GM12878 (cell line): ENCODE measurements around the gene KDM4D. TPM values are rescaled to one million over a fixed set of nuclear protein-coding genes. Genes with fewer than 3 reads are reported as not detected.

ENCODE experiments used
- ATAC-seq: fragments of 200-7000 bp; cut with Tn5 transposase; 3 replicates; pipeline ENCODE4 v1.9.1; 2020; ENCODE audit warnings: mild to moderate bottlenecking, moderate library complexity
- BruUV-seq: library from RNA; stranded (reverse); fragments of 400-500 nt; replicated peaks from 2 replicates; lab custom pipeline; 2021; lab: Mats Ljungman, UMichigan
- CTCF ChIA-PET: fragments of 300-600 bp; sonication (Branson Sonifier 250); formaldehyde crosslinking; extraction: SDS; loops from one replicate; lab custom pipeline; 2021; ENCODE audit warnings: inconsistent platforms; lab: Yijun Ruan, JAX
- POLR2A ChIA-PET: fragments of 350-600 bp; formaldehyde crosslinking; extraction: SDS; loops from one replicate; lab custom pipeline; 2021; ENCODE audit warnings: inconsistent platforms; lab: Charles Lee
- RAD21 ChIA-PET: fragments of 300-600 bp; sonication (Branson Sonifier 250); formaldehyde crosslinking; loops from one replicate; lab custom pipeline; 2023; ENCODE audit warnings: antibody characterized with exemption; ENCODE audit not compliant: unreplicated experiment; lab: Charles Lee
- SMC1A ChIA-PET: fragments of 300-600 bp; sonication (Branson Sonifier 250); formaldehyde crosslinking; loops from one replicate; lab custom pipeline; 2023; ENCODE audit not compliant: unreplicated experiment, uncharacterized antibody; lab: Charles Lee
- DNase-seq: peaks from one replicate; pipeline ENCODE4 v3.0.0-alpha.2; 2011; ENCODE audit warnings: low read depth, low spot score
- FAIRE-seq: peaks from 3 replicates; lab custom pipeline; 2011; peaks lifted over from hg19 to GRCh38; lab: Jason Lieb, UNC
- H2AFZ ChIP-seq: 2 replicates; pipeline ENCODE4 v1.6.0; 2011; ENCODE audit warnings: low read depth, low read length, control low read depth; ENCODE audit not compliant: control insufficient read depth
- H3K27ac ChIP-seq: 2 replicates; pipeline ENCODE4 v1.5.1; 2011; ENCODE audit warnings: control low read depth; ENCODE audit not compliant: control insufficient read depth, insufficient read depth
- H3K27me3 ChIP-seq, 2 experiments: replicated peaks in 1 of 2; 2 replicates each; pipeline versions ENCODE4 v1.6.0 to v1.6.1; 2011; ENCODE audit warnings: low read length in 1 of 2; ENCODE audit not compliant: control insufficient read depth in 2 of 2, insufficient read depth in 2 of 2
- H3K36me3 ChIP-seq, 2 experiments: 2 replicates each; pipeline ENCODE4 v1.5.1; 2011; ENCODE audit warnings: low read length in 1 of 2; ENCODE audit not compliant: control insufficient read depth in 2 of 2, insufficient read depth in 2 of 2
- H3K4me1 ChIP-seq: 2 replicates; pipeline ENCODE4 v1.6.1; 2011; ENCODE audit warnings: mild to moderate bottlenecking, low read length, moderate library complexity, mixed read lengths; ENCODE audit not compliant: control insufficient read depth, insufficient read depth
- H3K4me2 ChIP-seq: 2 replicates; pipeline ENCODE4 v1.6.0; 2011; ENCODE audit warnings: control low read depth; ENCODE audit not compliant: control insufficient read depth, insufficient read depth
- H3K4me3 ChIP-seq: fragments of 200-600 bp; sonication (generic); 2 replicates; pipeline ENCODE4 v1.5.1; 2016
- H3K79me2 ChIP-seq: 2 replicates; pipeline ENCODE4 v1.6.0; 2011; ENCODE audit warnings: low read length; ENCODE audit not compliant: control insufficient read depth, insufficient read depth
- H3K9ac ChIP-seq: 2 replicates; pipeline ENCODE4 v1.8.0; 2011; ENCODE audit warnings: low read length, control low read depth, mixed read lengths; ENCODE audit not compliant: control insufficient read depth, insufficient read depth
- H3K9me3 ChIP-seq: replicated peaks from 3 replicates; pipeline ENCODE4 v1.5.1; 2011; ENCODE audit warnings: mild to moderate bottlenecking, low read length; ENCODE audit not compliant: control insufficient read depth, insufficient read depth
- H4K20me1 ChIP-seq: 2 replicates; pipeline ENCODE4 v1.6.0; 2011; ENCODE audit not compliant: control insufficient read depth, insufficient read depth
- BCL11A ChIP-seq: IDR thresholded peaks from 2 replicates; pipeline ENCODE4 v1.6.1; 2011; ENCODE audit warnings: low read depth, low read length
- MLLT1 ChIP-seq: fragments of 450-650 bp; IDR thresholded peaks from 2 replicates; pipeline ENCODE4 v1.6.1; 2016; ENCODE audit warnings: mild to moderate bottlenecking
- NFYB ChIP-seq: IDR thresholded peaks from 2 replicates; pipeline ENCODE4 v1.6.1; 2011; ENCODE audit warnings: low read depth, mild to moderate bottlenecking, low read length, improper control_type of control experiment, moderate library complexity; ENCODE audit not compliant: insufficient read depth
- POLR2AphosphoS2 ChIP-seq: IDR thresholded peaks from 2 replicates; pipeline ENCODE4 v1.6.1; 2011; ENCODE audit warnings: low read depth, mild to moderate bottlenecking, low read length, improper control_type of control experiment, moderate library complexity
- RELA ChIP-seq: fragments of 450-650 bp; IDR thresholded peaks from 2 replicates; pipeline ENCODE4 v1.8.0; 2014; ENCODE audit warnings: borderline replicate concordance; ENCODE audit not compliant: partially characterized antibody
- REST ChIP-seq: IDR thresholded peaks from 2 replicates; pipeline ENCODE4 v1.6.1; 2012; ENCODE audit warnings: mild to moderate bottlenecking, low read depth, low read length
- SUZ12 ChIP-seq: fragments of 200-600 bp; sonication (generic); IDR thresholded peaks from one replicate; pipeline ENCODE4 v1.6.1; 2018; ENCODE audit warnings: antibody characterized with exemption, mild to moderate bottlenecking; ENCODE audit not compliant: unreplicated experiment
- TCF12 ChIP-seq: IDR thresholded peaks from 2 replicates; pipeline ENCODE4 v1.6.1; 2011; ENCODE audit warnings: low read depth, mild to moderate bottlenecking, low read length
- ZNF592 ChIP-seq: fragments of 450-650 bp; IDR thresholded peaks from 2 replicates; pipeline ENCODE4 v1.6.1; 2017; ENCODE audit warnings: mild to moderate bottlenecking, moderate library complexity
- ZZZ3 ChIP-seq: IDR thresholded peaks from 2 replicates; pipeline ENCODE4 v1.6.1; 2011; ENCODE audit warnings: low read depth; ENCODE audit not compliant: control insufficient read depth, insufficient read length
- in situ Hi-C: fragments of 300-500 bp; cut with MboI; formaldehyde crosslinking; loops from 9 replicates; pipeline ENCODE4 v1.14.3; 2018; ENCODE audit warnings: mixed read lengths
- intact Hi-C: fragments of 100-400 bp; cut with micrococcal nuclease; formaldehyde crosslinking; loops from one replicate; pipeline ENCODE4 v1.14.2; 2022; ENCODE audit not compliant: unreplicated experiment
- polyA plus RNA-seq, 11 experiments: library from polyadenylated mRNA; depleted of rRNA in 4 of 11; unstranded in 6 of 11; stranded (reverse) in 5 of 11; fragments of >200 nt; fragmentation: Nextera tagmentation in 4 of 11; fragmentation: Illumina TruSeq in 1 of 11; extraction: Ambion mirVana in 4 of 11; extraction: Trizol in 1 of 11; gene quantifications; 1 replicate in 1 of 11; 2 replicates in 10 of 11; pipeline versions ENCODE4 v1.2.1 to v1.2.3, GENCODE V29; 2011 to 2016; ENCODE audit warnings: inconsistent platforms in 2 of 11, missing spikeins in 2 of 11, low read depth in 1 of 11
- total RNA-seq, 4 experiments: library from RNA; depleted of rRNA in 3 of 4; stranded (reverse); fragments of >200 nt in 3 of 4; fragmentation: Illumina TruSeq in 1 of 4; extraction: Trizol in 1 of 4; gene quantifications; 2 replicates each; pipeline versions ENCODE4 v1.2.1 to v1.2.3, GENCODE V29; 2013 to 2021
- TF ChIP-seq, protein P1 (sequence below): IDR thresholded peaks from 2 replicates; pipeline ENCODE4 v1.6.1; 2012; ENCODE audit warnings: low read depth, low read length, improper control_type of control experiment
- TF ChIP-seq, protein P2 (sequence below): IDR thresholded peaks from 2 replicates; pipeline ENCODE4 v1.6.1; 2012; ENCODE audit warnings: low read depth, low read length, improper control_type of control experiment

The KDM4D gene
- total and polyA plus RNA-seq, 10 of the 15 experiments (the other 5 are each of a cell fraction or from before 2014, with no cell fraction given): 0.63 to 2.6 (median 1.3) TPM

DNA sequence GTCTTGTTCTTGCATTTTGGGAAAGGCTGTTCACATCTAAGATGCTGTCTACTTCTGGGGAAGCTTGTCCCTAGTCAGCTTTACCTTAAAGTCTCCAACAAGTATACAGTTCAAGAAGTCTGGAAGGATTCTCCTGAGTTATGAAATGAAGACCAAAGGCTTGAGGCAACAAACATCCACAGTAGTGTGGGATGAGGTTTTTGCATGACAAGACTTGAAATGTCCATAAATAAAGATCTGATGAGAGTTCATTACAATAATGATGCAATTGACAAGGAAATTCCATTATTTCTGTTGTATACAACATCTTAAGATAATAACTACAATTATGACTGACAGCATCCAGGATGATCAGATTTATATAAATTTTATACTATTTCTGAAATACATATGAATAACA, 30.2 kb downstream of the KDM4D start:
- H3K9me3 ChIP-seq: no peaks in the 10 kb centered on the region
- H3K4me3 ChIP-seq: no peak overlapping the region
- H3K4me1 ChIP-seq: no peaks in the 10 kb centered on the region
- H3K79me2 ChIP-seq: no peaks in the 10 kb centered on the region
- TF ChIP-seq NFYB (no peak), ZZZ3 (no peak), POLR2AphosphoS2 (no peak), ZNF592 (no peak), REST (no peak), MLLT1 (no peak), BCL11A (no peak), RELA (no peak), SUZ12 (no peak), TCF12 (no peak)
- TF ChIP-seq, protein P1, sequence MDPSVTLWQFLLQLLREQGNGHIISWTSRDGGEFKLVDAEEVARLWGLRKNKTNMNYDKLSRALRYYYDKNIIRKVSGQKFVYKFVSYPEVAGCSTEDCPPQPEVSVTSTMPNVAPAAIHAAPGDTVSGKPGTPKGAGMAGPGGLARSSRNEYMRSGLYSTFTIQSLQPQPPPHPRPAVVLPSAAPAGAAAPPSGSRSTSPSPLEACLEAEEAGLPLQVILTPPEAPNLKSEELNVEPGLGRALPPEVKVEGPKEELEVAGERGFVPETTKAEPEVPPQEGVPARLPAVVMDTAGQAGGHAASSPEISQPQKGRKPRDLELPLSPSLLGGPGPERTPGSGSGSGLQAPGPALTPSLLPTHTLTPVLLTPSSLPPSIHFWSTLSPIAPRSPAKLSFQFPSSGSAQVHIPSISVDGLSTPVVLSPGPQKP: no peak
- TF ChIP-seq, protein P2, sequence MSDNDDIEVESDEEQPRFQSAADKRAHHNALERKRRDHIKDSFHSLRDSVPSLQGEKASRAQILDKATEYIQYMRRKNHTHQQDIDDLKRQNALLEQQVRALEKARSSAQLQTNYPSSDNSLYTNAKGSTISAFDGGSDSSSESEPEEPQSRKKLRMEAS: no peak
- intact Hi-C loops: no loop called here
- H3K4me2 ChIP-seq: no peak overlapping the region
- DNase-seq (no peak), FAIRE-seq (no peak), ATAC-seq (no peak)
- ChIA-PET POLR2A (no interaction called here), SMC1A (no interaction called here), CTCF (no interaction called here), RAD21 (no interaction called here)
- no peak overlapping the region for H3K27ac ChIP-seq
- H2AFZ ChIP-seq: no peak overlapping the region
- no peaks in the 10 kb centered on the region for H3K36me3 ChIP-seq
- no peaks in the 10 kb centered on the region for H4K20me1 ChIP-seq
- H3K9ac ChIP-seq: no peak overlapping the region
- in situ Hi-C loops: no loop called here
- BruUV-seq: no TSS peak
- no peaks in the 10 kb centered on the region; a peak in 1 of 4 replicates for H3K27me3 ChIP-seq
